GM23338 (cell line): ENCODE results near the gene PSMB2.

Experiments used
- CTCF ChIP-seq, 2 experiments: fragments of 200-600 bp in 1 of 2; sonication (generic) in 1 of 2; conservative IDR thresholded peaks; 2 replicates each; pipeline versions ENCODE4 v1.5.1 to v1.6.1; 2016 to 2017; ENCODE audit warnings: antibody characterized with exemption in 2 of 2, low read depth in 2 of 2, mild to moderate bottlenecking in 2 of 2, moderate library complexity in 1 of 2
- EZH2 ChIP-seq: fragments of 200-600 bp; sonication (generic); IDR thresholded peaks from one replicate; pipeline ENCODE4 v1.8.0; 2017; ENCODE audit warnings: antibody characterized with exemption, mild to moderate bottlenecking, low read depth; ENCODE audit not compliant: unreplicated experiment

DNA sequence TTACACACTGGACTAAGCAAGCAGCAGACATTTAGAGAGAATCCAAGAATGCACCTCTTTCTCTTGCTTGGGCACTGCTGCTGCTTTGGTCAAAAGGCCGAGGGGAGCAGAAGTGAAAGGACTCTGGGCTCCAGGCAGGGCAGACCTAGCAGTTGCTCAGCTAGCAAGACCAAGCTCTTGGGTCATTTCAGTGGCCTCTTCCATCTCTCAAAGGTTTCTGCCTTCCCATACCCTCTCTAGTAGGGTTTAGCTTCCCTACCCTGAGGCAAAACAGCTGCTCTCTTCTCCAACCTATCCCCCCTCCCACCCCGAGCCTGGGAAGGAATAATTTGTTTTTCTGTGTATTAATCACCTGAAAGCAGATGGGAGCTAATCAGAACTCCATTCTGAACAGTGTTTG, 42.4 kb downstream of the PSMB2 start:
- TF ChIP-seq CTCF (conservative IDR thresholded peaks at IDR 0.05; ENCODE audit: low read depth in 2 of 2): no peak
- no peak for TF ChIP-seq EZH2
